Neural cell (in vitro differentiated cells): Measurements from ENCODE around the gene NHEJ1.

Experiments
- EP300 ChIP-seq: fragments of 450-650 bp; conservative IDR thresholded peaks from 2 replicates; pipeline ENCODE4 v1.6.1; 2014; ENCODE audit warnings: antibody characterized with exemption, mild to moderate bottlenecking, moderate library complexity; ENCODE audit not compliant: poor library complexity, severe bottlenecking
- EZH2 ChIP-seq: fragments of 200-600, 300-800 bp; shearing (Covaris generic), sonication (generic); IDR thresholded peaks from 2 replicates; pipeline ENCODE4 v1.6.1; 2014; ENCODE audit warnings: antibody characterized with exemption, low read length, borderline replicate concordance, mild to moderate bottlenecking; ENCODE audit not compliant: insufficient read depth, poor library complexity, severe bottlenecking
- MXI1 ChIP-seq: fragments of 450-650 bp; conservative IDR thresholded peaks from 2 replicates; pipeline ENCODE4 v1.6.1; 2014; ENCODE audit warnings: antibody characterized with exemption, mild to moderate bottlenecking; ENCODE audit not compliant: poor library complexity, severe bottlenecking
- POLR2AphosphoS5 ChIP-seq: IDR thresholded peaks from 2 replicates; pipeline ENCODE4 v1.6.1; 2012
- RAD21 ChIP-seq: fragments of 450-650 bp; conservative IDR thresholded peaks from 2 replicates; pipeline ENCODE4 v1.6.1; 2014; ENCODE audit warnings: antibody characterized with exemption, mild to moderate bottlenecking, moderate library complexity
- REST ChIP-seq: IDR thresholded peaks from 2 replicates; pipeline ENCODE4 v1.6.1; 2012; ENCODE audit warnings: borderline replicate concordance
- TAF1 ChIP-seq: IDR thresholded peaks from 2 replicates; pipeline ENCODE4 v1.6.1; 2012; ENCODE audit warnings: low read depth
- TF ChIP-seq, protein P1 (sequence below): fragments of 450-650 bp; IDR thresholded peaks from 2 replicates; pipeline ENCODE4 v1.5.1; 2014; ENCODE audit warnings: antibody characterized with exemption, mild to moderate bottlenecking, moderate library complexity; ENCODE audit not compliant: poor library complexity, severe bottlenecking

DNA sequence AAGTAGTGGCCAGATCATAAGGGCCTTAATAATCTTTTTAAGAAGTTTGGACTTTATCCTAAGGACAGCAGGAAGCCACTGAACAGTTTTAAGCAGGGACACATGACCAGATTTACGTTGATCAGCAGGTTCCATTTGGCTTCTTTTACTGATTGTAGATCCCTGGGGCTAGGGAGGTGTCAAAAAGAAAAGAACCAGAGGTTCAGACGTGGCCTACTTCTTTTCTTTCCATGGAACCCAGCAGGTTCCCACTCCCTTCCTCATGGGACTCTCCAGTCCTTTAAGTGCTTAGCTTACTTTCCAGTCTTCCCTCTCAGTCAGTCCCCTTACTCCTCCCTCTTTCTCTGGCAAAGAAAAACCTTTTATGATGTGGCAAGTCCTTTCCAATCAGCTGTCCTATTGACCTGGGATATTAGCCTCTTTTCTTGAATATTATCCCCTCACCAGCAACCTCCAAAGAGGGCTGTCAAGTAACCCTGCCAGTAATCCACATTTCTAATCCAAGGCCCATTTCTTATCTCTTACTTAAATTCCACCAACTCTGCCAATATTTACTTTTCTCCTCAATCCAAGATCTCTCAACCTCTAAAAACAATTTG is 33.5 kb downstream of the NHEJ1 start:
- TF ChIP-seq, protein P1, sequence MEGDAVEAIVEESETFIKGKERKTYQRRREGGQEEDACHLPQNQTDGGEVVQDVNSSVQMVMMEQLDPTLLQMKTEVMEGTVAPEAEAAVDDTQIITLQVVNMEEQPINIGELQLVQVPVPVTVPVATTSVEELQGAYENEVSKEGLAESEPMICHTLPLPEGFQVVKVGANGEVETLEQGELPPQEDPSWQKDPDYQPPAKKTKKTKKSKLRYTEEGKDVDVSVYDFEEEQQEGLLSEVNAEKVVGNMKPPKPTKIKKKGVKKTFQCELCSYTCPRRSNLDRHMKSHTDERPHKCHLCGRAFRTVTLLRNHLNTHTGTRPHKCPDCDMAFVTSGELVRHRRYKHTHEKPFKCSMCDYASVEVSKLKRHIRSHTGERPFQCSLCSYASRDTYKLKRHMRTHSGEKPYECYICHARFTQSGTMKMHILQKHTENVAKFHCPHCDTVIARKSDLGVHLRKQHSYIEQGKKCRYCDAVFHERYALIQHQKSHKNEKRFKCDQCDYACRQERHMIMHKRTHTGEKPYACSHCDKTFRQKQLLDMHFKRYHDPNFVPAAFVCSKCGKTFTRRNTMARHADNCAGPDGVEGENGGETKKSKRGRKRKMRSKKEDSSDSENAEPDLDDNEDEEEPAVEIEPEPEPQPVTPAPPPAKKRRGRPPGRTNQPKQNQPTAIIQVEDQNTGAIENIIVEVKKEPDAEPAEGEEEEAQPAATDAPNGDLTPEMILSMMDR: no peak
- TF ChIP-seq EP300 (no peak), REST (no peak), POLR2AphosphoS5 (no peak), TAF1 (no peak), RAD21 (no peak), EZH2 (no peak), MXI1 (no peak)
